Ascending aorta (tissue), 2 donors: ENCODE results near the gene YPEL1. TPM values are rescaled to one million over a fixed set of nuclear protein-coding genes. Genes with fewer than 3 reads are reported as not detected.

Experiments
- DNase-seq, 2 donors: peaks; one replicate each; pipeline ENCODE4 v3.0.0-alpha.2; 2019; ENCODE audit warnings: low spot score in 2 of 2
- H3K27ac ChIP-seq, 2 donors: fragments of 200-600 bp; sonication (generic); one replicate each; pipeline ENCODE4 v1.5.1; 2016 to 2017; ENCODE audit warnings: mild to moderate bottlenecking in 1 of 2
- H3K27me3 ChIP-seq: fragments of 200-600 bp; sonication (generic); one replicate; pipeline ENCODE4 v1.5.1; 2017
- H3K36me3 ChIP-seq, 2 donors: fragments of 200-600 bp; sonication (generic); one replicate each; pipeline ENCODE4 v1.5.1; 2016
- H3K4me1 ChIP-seq, 2 donors: fragments of 200-600 bp; sonication (generic); one replicate each; pipeline ENCODE4 v1.5.1; 2016 to 2017; ENCODE audit warnings: mild to moderate bottlenecking in 1 of 2
- H3K4me3 ChIP-seq, 2 donors: fragments of 200-600 bp; sonication (generic); one replicate each; pipeline ENCODE4 v1.5.1; 2016 to 2017; ENCODE audit warnings: mild to moderate bottlenecking in 1 of 2
- H3K9me3 ChIP-seq, 2 donors: fragments of 200-600 bp; sonication (generic); one replicate each; pipeline ENCODE4 v1.5.1; 2016
- intact Hi-C: fragments of 100-400 bp; cut with DNase I; formaldehyde crosslinking; loops from one replicate; pipeline ENCODE4 v1.15.1; 2023
- total RNA-seq: library from RNA; depleted of rRNA; stranded (reverse); fragments of >200 nt; gene quantifications from one replicate; pipeline ENCODE4 v1.1.0, GENCODE V29; 2016
- TF ChIP-seq, protein P1 (sequence below), 3 experiments: fragments of 200-600 bp in 2 of 3; fragments of 450-650 bp in 1 of 3; sonication (generic) in 2 of 3; IDR thresholded peaks; one replicate each; pipeline ENCODE4 v1.5.1; 2016 to 2019; ENCODE audit warnings: antibody characterized with exemption in 3 of 3, mild to moderate bottlenecking in 1 of 3, moderate library complexity in 1 of 3

Gene YPEL1
- total RNA-seq, 1 donor from 2014 or later, result 1.1 TPM

DNA sequence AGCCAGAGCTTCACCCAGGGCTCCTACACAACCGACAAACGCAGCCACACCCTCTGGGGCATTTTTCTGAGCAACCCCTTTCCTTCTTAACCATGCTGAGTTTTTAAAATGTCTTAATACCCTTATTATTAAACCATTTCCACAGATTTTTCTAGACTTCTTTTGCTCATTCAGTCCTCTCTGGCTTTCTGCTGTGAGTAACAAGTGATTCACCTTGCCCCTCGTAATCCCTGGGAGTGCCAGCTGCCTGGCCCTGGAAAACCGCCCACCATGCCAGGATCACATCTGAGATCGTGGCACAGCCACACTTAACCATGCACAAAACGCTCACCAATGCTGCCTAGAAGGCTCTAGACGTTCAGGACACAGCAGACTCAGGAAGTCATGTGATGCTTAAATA lies 25.4 kb downstream of the YPEL1 start:
- TF ChIP-seq, protein P1, sequence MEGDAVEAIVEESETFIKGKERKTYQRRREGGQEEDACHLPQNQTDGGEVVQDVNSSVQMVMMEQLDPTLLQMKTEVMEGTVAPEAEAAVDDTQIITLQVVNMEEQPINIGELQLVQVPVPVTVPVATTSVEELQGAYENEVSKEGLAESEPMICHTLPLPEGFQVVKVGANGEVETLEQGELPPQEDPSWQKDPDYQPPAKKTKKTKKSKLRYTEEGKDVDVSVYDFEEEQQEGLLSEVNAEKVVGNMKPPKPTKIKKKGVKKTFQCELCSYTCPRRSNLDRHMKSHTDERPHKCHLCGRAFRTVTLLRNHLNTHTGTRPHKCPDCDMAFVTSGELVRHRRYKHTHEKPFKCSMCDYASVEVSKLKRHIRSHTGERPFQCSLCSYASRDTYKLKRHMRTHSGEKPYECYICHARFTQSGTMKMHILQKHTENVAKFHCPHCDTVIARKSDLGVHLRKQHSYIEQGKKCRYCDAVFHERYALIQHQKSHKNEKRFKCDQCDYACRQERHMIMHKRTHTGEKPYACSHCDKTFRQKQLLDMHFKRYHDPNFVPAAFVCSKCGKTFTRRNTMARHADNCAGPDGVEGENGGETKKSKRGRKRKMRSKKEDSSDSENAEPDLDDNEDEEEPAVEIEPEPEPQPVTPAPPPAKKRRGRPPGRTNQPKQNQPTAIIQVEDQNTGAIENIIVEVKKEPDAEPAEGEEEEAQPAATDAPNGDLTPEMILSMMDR (IDR thresholded peaks at IDR 0.05), result no peak
- Histone ChIP-seq H3K27me3 (no peaks in the 10 kb centered on the region), H3K36me3 (peaks cover 3 to 4% of the 10 kb centered on the region in 2 donors), H3K4me1 (no peaks in the 10 kb centered on the region), H3K4me3 (no peak overlapping the region), H3K9me3 (no peaks in the 10 kb centered on the region), H3K27ac (no peak overlapping the region)
- intact Hi-C loops, result no loop called here
- no peak for DNase-seq

GRCh38 chr22:21709688-21710087 lies 25.9 kb downstream of the YPEL1 start:
- H3K9me3 ChIP-seq, result no peaks in the 10 kb centered on the region
- no peaks in the 10 kb centered on the region for H3K27me3 ChIP-seq
- no peak overlapping the region for H3K27ac ChIP-seq
- TF ChIP-seq, protein P1 (IDR thresholded peaks at IDR 0.05), result no peak
- H3K4me1 ChIP-seq, result no peaks in the 10 kb centered on the region
- DNase-seq, result no peak
- no peak overlapping the region for H3K4me3 ChIP-seq
- intact Hi-C loops, result no loop called here
- peaks cover 3 to 4% of the 10 kb centered on the region in 2 donors for H3K36me3 ChIP-seq

DNA sequence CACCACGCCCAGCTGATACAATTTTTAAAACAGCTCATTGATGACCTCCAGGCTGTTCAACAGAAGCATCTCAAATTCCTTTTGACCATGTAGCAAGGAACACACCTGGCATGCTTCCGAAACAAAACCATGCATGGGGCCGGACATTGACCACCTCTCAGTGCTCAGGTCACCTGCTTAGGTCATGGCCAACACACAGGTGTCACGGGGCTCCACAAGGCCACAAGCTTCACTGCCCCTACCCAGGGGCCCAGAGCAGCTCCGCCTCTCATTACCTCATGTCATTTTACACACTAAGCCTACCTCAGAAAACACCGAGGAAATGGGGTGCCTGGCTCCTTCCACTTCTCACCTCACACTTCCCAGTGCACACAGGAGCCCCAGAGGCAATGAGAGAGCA lies 26.6 kb downstream of the YPEL1 start:
- H3K4me3 ChIP-seq, result no peak overlapping the region
- TF ChIP-seq, protein P1 (IDR thresholded peaks at IDR 0.05), result no peak
- no peaks in the 10 kb centered on the region for H3K9me3 ChIP-seq
- intact Hi-C loops, result no loop called here
- H3K36me3 ChIP-seq, result peaks cover 3 to 4% of the 10 kb centered on the region in 2 donors
- H3K4me1 ChIP-seq, result no peaks in the 10 kb centered on the region
- H3K27ac ChIP-seq, result no peak overlapping the region
- DNase-seq, result no peak
- H3K27me3 ChIP-seq, result no peaks in the 10 kb centered on the region

DNA sequence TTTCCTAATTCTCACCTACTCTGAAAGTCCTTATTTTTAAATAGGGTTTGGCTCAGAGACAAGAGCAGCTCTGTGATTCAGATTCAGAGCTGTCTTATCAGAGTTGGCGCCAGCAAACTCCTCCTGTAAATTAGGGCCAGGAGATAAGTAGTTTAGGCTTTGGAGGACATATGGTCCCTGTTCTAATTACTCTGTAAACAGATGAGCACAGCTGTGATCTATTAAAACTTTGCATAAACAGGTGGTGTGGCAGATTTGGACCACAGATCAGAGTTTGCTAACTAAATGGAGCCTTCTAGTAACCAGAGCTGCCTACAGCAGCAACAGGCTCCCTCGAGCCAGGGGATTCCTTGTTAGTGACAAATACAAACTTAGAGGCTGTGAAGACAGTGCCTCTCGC lies 27.9 kb downstream of the YPEL1 start:
- Histone ChIP-seq H3K36me3 (peaks cover 4 to 7% of the 10 kb centered on the region in 2 donors), H3K27ac (no peak overlapping the region), H3K4me3 (no peak overlapping the region), H3K4me1 (no peaks in the 10 kb centered on the region), H3K9me3 (no peaks in the 10 kb centered on the region), H3K27me3 (no peaks in the 10 kb centered on the region)
- TF ChIP-seq, protein P1 (IDR thresholded peaks at IDR 0.05), result no peak
- intact Hi-C loops, result no loop called here
- no peak for DNase-seq

- DNase-seq, result no peak
- Histone ChIP-seq H3K27me3 (no peaks in the 10 kb centered on the region), H3K4me1 (peaks cover 4 to 8% of the 10 kb centered on the region in 2 donors), H3K9me3 (no peaks in the 10 kb centered on the region), H3K27ac (no peak overlapping the region), H3K36me3 (peaks cover 3 to 7% of the 10 kb centered on the region in 2 donors), H3K4me3 (no peak overlapping the region)
- TF ChIP-seq, protein P1 (IDR thresholded peaks at IDR 0.05), result no peak
- intact Hi-C loops, result no loop called here
Measured at GRCh38 chr22:21703684-21704316, 31.8 kb downstream of the YPEL1 start.
